Measurements from ENCODE around the gene PRR33. TPM values are rescaled to one million over a fixed set of nuclear protein-coding genes. Genes with fewer than 3 reads are reported as not detected.

The PRR33 gene
- total and polyA plus RNA-seq, 4 donors: not detected

- no peak for TF ChIP-seq CTCF (IDR thresholded peaks at IDR 0.05; ENCODE audit: low read depth, low read length, missing input control)
Measured at GRCh38 chr11:1864231-1864630, 27.5 kb downstream of the PRR33 start (continued).

GRCh38 chr11:1863352-1864216 lies 28.1 kb downstream of the PRR33 start:
- no peaks in the 10 kb centered on the region for H3K9me3 ChIP-seq (ENCODE audit: control insufficient read depth in 4 of 4, low read length in 3 of 4)
- DNase-seq (ENCODE audit: low spot score): no peak
- no peaks in the 10 kb centered on the region for H3K36me3 ChIP-seq (ENCODE audit: control insufficient read depth in 4 of 4, insufficient read depth in 3 of 4, low read depth in 1 of 4, low read length in 3 of 4)
- no peak overlapping the region for H3K9ac ChIP-seq (ENCODE audit: low read depth in 1 of 2, low read length in 2 of 2)
- H3K27me3 ChIP-seq (ENCODE audit: control insufficient read depth in 4 of 4, insufficient read depth in 4 of 4, low read length in 3 of 4): peaks cover 0 to under 1% (median 0%) of the 10 kb centered on the region in 4 donors
- peak overlapping the region in 1 of 3 donors; percentile 21 for H3K4me3 ChIP-seq (ENCODE audit: low read depth in 1 of 3, low read length in 3 of 3)
- H3K27ac ChIP-seq (ENCODE audit: low read depth in 1 of 2, low read length in 2 of 2): peak overlapping the region; percentile 60 to 66
- 36% methylated on average over 27 of the region's 27 CpGs for WGBS
- peaks cover 0 to 12% (median 6%) of the 10 kb centered on the region in 4 donors for H3K4me1 ChIP-seq (ENCODE audit: control insufficient read depth in 4 of 4, insufficient read depth in 4 of 4, low read length in 3 of 4)
- TF ChIP-seq MAX (IDR thresholded peaks at IDR 0.05): no peak
- peak; percentile 77 to 87 for TF ChIP-seq RXRA (IDR thresholded peaks at IDR 0.05)
- TF ChIP-seq NR2F2 (IDR thresholded peaks at IDR 0.05): peak; percentile 74
- no peak for TF ChIP-seq JUND (IDR thresholded peaks at IDR 0.05)
- TF ChIP-seq SP1 (IDR thresholded peaks at IDR 0.05): no peak
- TF ChIP-seq HNF4A (conservative IDR thresholded peaks at IDR 0.05): no peak

GRCh38 chr11:1862588-1863351 lies 28.9 kb downstream of the PRR33 start:
- no peaks in the 10 kb centered on the region for H3K27me3 ChIP-seq (ENCODE audit: control insufficient read depth in 4 of 4, insufficient read depth in 4 of 4, low read length in 3 of 4)
- no peak overlapping the region for H3K9ac ChIP-seq (ENCODE audit: low read depth in 1 of 2, low read length in 2 of 2)
- TF ChIP-seq SP1 (IDR thresholded peaks at IDR 0.05): no peak
- no peak for TF ChIP-seq YY1 (IDR thresholded peaks at IDR 0.05)
- no peak for TF ChIP-seq NR2F2 (IDR thresholded peaks at IDR 0.05)
- TF ChIP-seq REST (IDR thresholded peaks at IDR 0.05): no peak
- TF ChIP-seq RAD21 (IDR thresholded peaks at IDR 0.05): no peak
- no peak for TF ChIP-seq GABPA (IDR thresholded peaks at IDR 0.05 in 1 of 2, conservative IDR thresholded peaks at IDR 0.05 in 1 of 2)
- TF ChIP-seq MAX (IDR thresholded peaks at IDR 0.05): no peak
- TF ChIP-seq CTCF (IDR thresholded peaks at IDR 0.05; ENCODE audit: low read depth, low read length, missing input control): no peak
- TF ChIP-seq HNF4G (IDR thresholded peaks at IDR 0.05): no peak
- no peak for TF ChIP-seq HNF4A (conservative IDR thresholded peaks at IDR 0.05)
- no peak for TF ChIP-seq EGR1 (IDR thresholded peaks at IDR 0.05; ENCODE audit: low read depth in 2 of 2)
- no peak for TF ChIP-seq ATF3 (IDR thresholded peaks at IDR 0.05)
- no peak for TF ChIP-seq TAF1 (conservative IDR thresholded peaks at IDR 0.05)
- no peak for TF ChIP-seq ZBTB33 (IDR thresholded peaks at IDR 0.05)
- H3K9me3 ChIP-seq (ENCODE audit: control insufficient read depth in 4 of 4, low read length in 3 of 4): no peaks in the 10 kb centered on the region
- H3K4me1 ChIP-seq (ENCODE audit: control insufficient read depth in 4 of 4, insufficient read depth in 4 of 4, low read length in 3 of 4): peaks cover 0 to 12% (median 5%) of the 10 kb centered on the region in 4 donors
- no peak overlapping the region for H3K4me3 ChIP-seq (ENCODE audit: low read depth in 1 of 3, low read length in 3 of 3)
- no peak for DNase-seq (ENCODE audit: low spot score)
- WGBS: 80% methylated on average over 14 of the region's 14 CpGs
- H3K36me3 ChIP-seq (ENCODE audit: control insufficient read depth in 4 of 4, insufficient read depth in 3 of 4, low read depth in 1 of 4, low read length in 3 of 4): no peaks in the 10 kb centered on the region
- H3K27ac ChIP-seq (ENCODE audit: low read depth in 1 of 2, low read length in 2 of 2): no peak overlapping the region
